Measurements from ENCODE around the gene CRYGB. TPM values are rescaled to one million over a fixed set of nuclear protein-coding genes. Genes with fewer than 3 reads are reported as not detected.

CRYGB gene
- total and polyA plus RNA-seq, 2 of the 4 experiments (the other 2 are of a cell fraction) = not detected

DNA sequence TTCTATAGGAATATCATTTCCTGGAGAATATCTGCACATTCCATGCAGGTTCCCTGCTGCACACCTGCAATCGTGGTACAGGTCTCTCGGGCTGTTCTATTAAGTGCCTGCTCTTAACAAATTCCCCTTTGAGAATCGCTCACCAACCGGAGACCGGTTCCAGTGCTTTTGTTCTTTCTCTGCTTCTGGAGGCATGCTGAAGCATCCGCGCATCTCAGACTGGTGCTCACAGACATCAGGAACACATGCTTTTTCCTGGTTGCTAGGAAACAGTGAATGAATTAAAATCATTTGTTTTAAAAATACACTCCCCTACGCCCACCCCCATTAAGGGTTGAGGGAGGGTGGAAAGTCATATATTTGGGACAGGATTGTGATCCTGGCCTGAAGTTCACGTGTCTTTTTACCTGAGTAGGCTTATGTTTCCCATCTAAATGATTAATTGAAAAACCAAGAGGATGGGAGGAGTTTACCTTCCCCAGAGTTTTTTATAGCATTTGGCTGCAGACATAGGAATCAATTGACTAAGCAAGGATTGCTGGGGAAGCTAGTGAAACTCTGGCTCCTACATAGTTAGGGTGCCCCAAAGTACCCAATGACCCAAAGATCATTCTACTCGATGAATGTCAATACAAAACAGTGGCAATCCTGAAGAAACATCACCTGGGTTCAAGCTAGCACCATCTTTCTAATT is 44.0 kb upstream of the CRYGB start, which contains the start of gene C2orf80:
Gene C2orf80, minus strand, starts transcription at position 221 of the 694 bp plus-strand sequence. CDS start 3,044 bp downstream, outside the sequence.
- BruUV-seq (replicated peaks) = no TSS peak
- H3K4me1 ChIP-seq (ENCODE audit: control insufficient read depth, insufficient read depth, low read length) = no peaks in the 10 kb centered on the region
- TF ChIP-seq FOS (IDR thresholded peaks at IDR 0.05; ENCODE audit: low read depth, low read length) (no peak), RCOR1 (IDR thresholded peaks at IDR 0.05; ENCODE audit: insufficient replicate concordance, low read length) (no peak), RAD21 (IDR thresholded peaks at IDR 0.05; ENCODE audit: low read length) (no peak), MAFK (IDR thresholded peaks at IDR 0.05; ENCODE audit: low read depth, low read length) (no peak), NFE2L2 (IDR thresholded peaks at IDR 0.05; ENCODE audit: low read depth, low read length) (no peak)
- TF ChIP-seq, protein P1, sequence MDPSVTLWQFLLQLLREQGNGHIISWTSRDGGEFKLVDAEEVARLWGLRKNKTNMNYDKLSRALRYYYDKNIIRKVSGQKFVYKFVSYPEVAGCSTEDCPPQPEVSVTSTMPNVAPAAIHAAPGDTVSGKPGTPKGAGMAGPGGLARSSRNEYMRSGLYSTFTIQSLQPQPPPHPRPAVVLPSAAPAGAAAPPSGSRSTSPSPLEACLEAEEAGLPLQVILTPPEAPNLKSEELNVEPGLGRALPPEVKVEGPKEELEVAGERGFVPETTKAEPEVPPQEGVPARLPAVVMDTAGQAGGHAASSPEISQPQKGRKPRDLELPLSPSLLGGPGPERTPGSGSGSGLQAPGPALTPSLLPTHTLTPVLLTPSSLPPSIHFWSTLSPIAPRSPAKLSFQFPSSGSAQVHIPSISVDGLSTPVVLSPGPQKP (IDR thresholded peaks at IDR 0.05; ENCODE audit: borderline replicate concordance, low read depth, low read length) = no peak
- TF ChIP-seq, protein P2, sequence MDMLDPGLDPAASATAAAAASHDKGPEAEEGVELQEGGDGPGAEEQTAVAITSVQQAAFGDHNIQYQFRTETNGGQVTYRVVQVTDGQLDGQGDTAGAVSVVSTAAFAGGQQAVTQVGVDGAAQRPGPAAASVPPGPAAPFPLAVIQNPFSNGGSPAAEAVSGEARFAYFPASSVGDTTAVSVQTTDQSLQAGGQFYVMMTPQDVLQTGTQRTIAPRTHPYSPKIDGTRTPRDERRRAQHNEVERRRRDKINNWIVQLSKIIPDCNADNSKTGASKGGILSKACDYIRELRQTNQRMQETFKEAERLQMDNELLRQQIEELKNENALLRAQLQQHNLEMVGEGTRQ (IDR thresholded peaks at IDR 0.05; ENCODE audit: low read depth, low read length) = no peak
- no peaks in the 10 kb centered on the region for H3K9me3 ChIP-seq (ENCODE audit: control insufficient read depth, insufficient read depth, low read length)
- H3K4me3 ChIP-seq (ENCODE audit: insufficient read depth, low read depth, low read length) = no peak within 1 kb of the TSS
- no peak within 1 kb of the TSS for H3K4ac ChIP-seq (ENCODE audit: low read depth, low read length)
- H4K8ac ChIP-seq (ENCODE audit: low read depth in 2 of 2, low read length in 2 of 2) = no peak within 1 kb of the TSS
- H3K79me1 ChIP-seq (ENCODE audit: low read depth in 1 of 2, low read length in 2 of 2) = no peaks in the 10 kb centered on the region
- H3K23ac ChIP-seq (ENCODE audit: low read depth, low read length) = no peak within 1 kb of the TSS
- no peaks in the 10 kb centered on the region for H4K20me1 ChIP-seq (ENCODE audit: insufficient read depth, low read length)
- no peaks in the 10 kb centered on the region for H3K9me1 ChIP-seq (ENCODE audit: insufficient read depth, low read length)
- DNase-seq (no peak), ATAC-seq (ENCODE audit: low read depth) (no peak)
- no peak within 1 kb of the TSS for H2AK9ac ChIP-seq (replicated peaks; ENCODE audit: low read depth, low read length, poor library complexity)
- peaks cover 2% of the 10 kb centered on the region for H3K27me3 ChIP-seq (ENCODE audit: control insufficient read depth, insufficient read depth, low read length)
- dilution Hi-C loops (cut with HindIII; ENCODE audit: low sequenced_read_pairs, unreplicated experiment) (no loop called here), in situ Hi-C loops (cut with MboI; ENCODE audit: low sequenced_read_pairs) (no loop called here), intact Hi-C loops (cut with micrococcal nuclease) (no loop called here)
- H4K91ac ChIP-seq (ENCODE audit: insufficient read depth, low read depth, low read length) = no peak within 1 kb of the TSS
- no peak within 1 kb of the TSS for H3K27ac ChIP-seq (ENCODE audit: insufficient read depth, low read length)
- CTCF ChIA-PET = interaction anchor here (1.0 kb wide), 1 partner anchor 15 kb away, joined by 3 read pairs; no protein-coding TSS in a partner anchor
- no peak within 1 kb of the TSS for H2BK5ac ChIP-seq (ENCODE audit: low read depth, low read length, poor library complexity, severe bottlenecking)
- no peak within 1 kb of the TSS for H3K14ac ChIP-seq (replicated peaks; ENCODE audit: low read depth, low read length)
- 18% methylated on average over 2 of the region's 10 CpGs; no CpG with 5 or more reads in 1 of the 2 experiments for WGBS, 2 experiments (ENCODE audit: extremely low coverage in 2 of 2, insufficient read length in 1 of 2)
- H3K18ac ChIP-seq (ENCODE audit: low read depth, low read length) = no peak within 1 kb of the TSS
- H3K4me2 ChIP-seq (ENCODE audit: low read depth, low read length) = no peak within 1 kb of the TSS
- H2BK15ac ChIP-seq (ENCODE audit: low read depth, low read length) = no peak within 1 kb of the TSS
- H2BK20ac ChIP-seq (ENCODE audit: low read depth, low read length) = no peak within 1 kb of the TSS
- no peak within 1 kb of the TSS for H4K5ac ChIP-seq (ENCODE audit: low read depth, low read length)
- POLR2A ChIA-PET (ENCODE audit: unreplicated experiment) = no interaction called here
- no peak within 1 kb of the TSS for H3K9ac ChIP-seq (ENCODE audit: low read depth, low read length)
- H3K56ac ChIP-seq (ENCODE audit: extremely low read depth, insufficient read depth, low read length) = no peak within 1 kb of the TSS
- no peak within 1 kb of the TSS for H2AK5ac ChIP-seq (ENCODE audit: low read depth, low read length)
- H2BK120ac ChIP-seq (ENCODE audit: low read depth, low read length) = no peak within 1 kb of the TSS
- H2AFZ ChIP-seq (replicated peaks; ENCODE audit: low read length, poor library complexity) = no peak within 1 kb of the TSS
- H3K36me3 ChIP-seq (ENCODE audit: control insufficient read depth, insufficient read depth, low read length) = no peaks in the 10 kb centered on the region

Data from IMR-90 (cell line).